SK-N-SH (cell line): ENCODE results near the gene DENND2A. TPM values are rescaled to one million over a fixed set of nuclear protein-coding genes. Genes with fewer than 3 reads are reported as not detected.

Source experiments
- CHD2 ChIP-seq: fragments of 150-350 bp; IDR thresholded peaks from 2 replicates; pipeline ENCODE4 v1.6.1; 2018; ENCODE audit warnings: low read length; ENCODE audit not compliant: partially characterized antibody
- MXI1 ChIP-seq: IDR thresholded peaks from 2 replicates; pipeline ENCODE4 v1.6.1; 2012; ENCODE audit warnings: mild to moderate bottlenecking, low read depth, low read length, improper control_type of control experiment
- NRF1 ChIP-seq: IDR thresholded peaks from 2 replicates; pipeline ENCODE4 v1.6.1; 2012; ENCODE audit warnings: low read depth, mild to moderate bottlenecking, low read length
- RAD21 ChIP-seq: IDR thresholded peaks from 2 replicates; pipeline ENCODE4 v1.6.1; 2012; ENCODE audit warnings: mild to moderate bottlenecking, low read length
- SMC3 ChIP-seq: IDR thresholded peaks from 2 replicates; pipeline ENCODE4 v1.6.1; 2012; ENCODE audit warnings: low read depth, low read length, improper control_type of control experiment
- TAF1 ChIP-seq: IDR thresholded peaks from 2 replicates; pipeline ENCODE4 v1.6.1; 2012; ENCODE audit warnings: low read depth, mild to moderate bottlenecking, low read length, moderate library complexity, borderline replicate concordance
- YY1 ChIP-seq: IDR thresholded peaks from 2 replicates; pipeline ENCODE4 v1.4.0; 2012; ENCODE audit warnings: low read depth, mild to moderate bottlenecking
- polyA plus RNA-seq, 3 experiments: library from polyadenylated mRNA; depleted of rRNA; stranded (reverse); fragments of >200 nt; gene quantifications; 2 replicates each; pipeline ENCODE4 v1.2.3, GENCODE V29; 2012
- small RNA-seq, 7 experiments: library from RNA; depleted of rRNA; stranded (forward); fragments of <200 nt; gene quantifications; one replicate each; pipeline ENCODE3, GENCODE V24; 2012
- TF ChIP-seq, protein P1 (sequence below): fragments of 150-350 bp; IDR thresholded peaks from 2 replicates; pipeline ENCODE4 v1.6.1; 2017; ENCODE audit warnings: antibody characterized with exemption, low read length, low read depth, borderline replicate concordance

DENND2A gene
- polyA plus RNA-seq, 1 of the 3 experiments (the other 2 are of a cell fraction): 3.5 TPM

GRCh38 chr7:140475747-140476333 is 164.8 kb downstream of the DENND2A start (continued):
- TF ChIP-seq, protein P1, sequence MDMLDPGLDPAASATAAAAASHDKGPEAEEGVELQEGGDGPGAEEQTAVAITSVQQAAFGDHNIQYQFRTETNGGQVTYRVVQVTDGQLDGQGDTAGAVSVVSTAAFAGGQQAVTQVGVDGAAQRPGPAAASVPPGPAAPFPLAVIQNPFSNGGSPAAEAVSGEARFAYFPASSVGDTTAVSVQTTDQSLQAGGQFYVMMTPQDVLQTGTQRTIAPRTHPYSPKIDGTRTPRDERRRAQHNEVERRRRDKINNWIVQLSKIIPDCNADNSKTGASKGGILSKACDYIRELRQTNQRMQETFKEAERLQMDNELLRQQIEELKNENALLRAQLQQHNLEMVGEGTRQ: no peak
- TF ChIP-seq RAD21 (peak; percentile 87), CHD2 (no peak), TAF1 (no peak), NRF1 (no peak), MXI1 (no peak), SMC3 (peak; percentile 55), YY1 (no peak)

Small RNAs within 50 kb of the gene (small RNA-seq; reads per million reads assigned to genes)
- gene RF00019: 0 reads per million in 7 experiments
- 0 reads per million in 7 experiments for gene RN7SL771P

Other genes with a start within 250 kb of the DENND2A start
- gene SLC37A3, start 242.3 kb downstream of the DENND2A start, polyA plus RNA-seq (2012; rRNA removed): 53.3 and 73.2 TPM in 2 replicates
- gene RAB19, start 236.8 kb downstream of the DENND2A start, polyA plus RNA-seq (2012; rRNA removed): not detected in 2 replicates
- gene MKRN1, start 161.3 kb downstream of the DENND2A start, polyA plus RNA-seq (2012; rRNA removed): 53.5 and 61.4 TPM in 2 replicates
- 17.7 and 19.0 TPM in 2 replicates for gene ADCK2, start 32.1 kb upstream of the DENND2A start, polyA plus RNA-seq (2012; rRNA removed)
- 1,154 and 1,214 TPM in 2 replicates for gene NDUFB2, start 55.9 kb upstream of the DENND2A start, polyA plus RNA-seq (2012; rRNA removed)